Measurements from ENCODE around the gene SNX25.

DNA sequence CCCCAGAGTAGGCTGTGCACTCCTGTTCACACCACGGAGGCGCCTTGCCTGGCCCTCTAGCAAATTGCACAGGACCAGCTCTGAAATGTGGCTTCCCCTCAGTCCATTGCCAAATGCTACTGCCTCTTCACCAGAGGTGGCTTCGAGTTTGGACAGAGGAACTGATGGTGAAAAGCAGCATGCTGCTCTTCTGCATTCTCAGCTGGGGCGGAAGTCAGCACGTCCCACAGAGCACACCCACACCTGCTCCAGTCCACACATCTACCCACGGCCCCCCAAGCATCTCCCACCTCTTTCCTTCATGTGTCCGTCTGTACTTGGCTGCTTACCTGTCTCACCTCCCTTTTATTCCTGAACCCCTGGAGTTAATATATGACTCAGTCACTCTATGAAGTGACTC lies 142.8 kb downstream of the SNX25 start:
- TF ChIP-seq, protein P1, sequence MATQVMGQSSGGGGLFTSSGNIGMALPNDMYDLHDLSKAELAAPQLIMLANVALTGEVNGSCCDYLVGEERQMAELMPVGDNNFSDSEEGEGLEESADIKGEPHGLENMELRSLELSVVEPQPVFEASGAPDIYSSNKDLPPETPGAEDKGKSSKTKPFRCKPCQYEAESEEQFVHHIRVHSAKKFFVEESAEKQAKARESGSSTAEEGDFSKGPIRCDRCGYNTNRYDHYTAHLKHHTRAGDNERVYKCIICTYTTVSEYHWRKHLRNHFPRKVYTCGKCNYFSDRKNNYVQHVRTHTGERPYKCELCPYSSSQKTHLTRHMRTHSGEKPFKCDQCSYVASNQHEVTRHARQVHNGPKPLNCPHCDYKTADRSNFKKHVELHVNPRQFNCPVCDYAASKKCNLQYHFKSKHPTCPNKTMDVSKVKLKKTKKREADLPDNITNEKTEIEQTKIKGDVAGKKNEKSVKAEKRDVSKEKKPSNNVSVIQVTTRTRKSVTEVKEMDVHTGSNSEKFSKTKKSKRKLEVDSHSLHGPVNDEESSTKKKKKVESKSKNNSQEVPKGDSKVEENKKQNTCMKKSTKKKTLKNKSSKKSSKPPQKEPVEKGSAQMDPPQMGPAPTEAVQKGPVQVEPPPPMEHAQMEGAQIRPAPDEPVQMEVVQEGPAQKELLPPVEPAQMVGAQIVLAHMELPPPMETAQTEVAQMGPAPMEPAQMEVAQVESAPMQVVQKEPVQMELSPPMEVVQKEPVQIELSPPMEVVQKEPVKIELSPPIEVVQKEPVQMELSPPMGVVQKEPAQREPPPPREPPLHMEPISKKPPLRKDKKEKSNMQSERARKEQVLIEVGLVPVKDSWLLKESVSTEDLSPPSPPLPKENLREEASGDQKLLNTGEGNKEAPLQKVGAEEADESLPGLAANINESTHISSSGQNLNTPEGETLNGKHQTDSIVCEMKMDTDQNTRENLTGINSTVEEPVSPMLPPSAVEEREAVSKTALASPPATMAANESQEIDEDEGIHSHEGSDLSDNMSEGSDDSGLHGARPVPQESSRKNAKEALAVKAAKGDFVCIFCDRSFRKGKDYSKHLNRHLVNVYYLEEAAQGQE (IDR thresholded peaks at IDR 0.05; ENCODE audit: low read depth) = no peak
- TF ChIP-seq MAX (IDR thresholded peaks at IDR 0.05) (no peak), FOXM1 (IDR thresholded peaks at IDR 0.05; ENCODE audit: borderline replicate concordance, low read depth) (no peak), CEBPB (IDR thresholded peaks at IDR 0.05) (no peak), TAF1 (IDR thresholded peaks at IDR 0.05; ENCODE audit: low read depth) (no peak), EP300 (IDR thresholded peaks at IDR 0.05; ENCODE audit: borderline replicate concordance) (no peak), CREB1 (IDR thresholded peaks at IDR 0.05; ENCODE audit: low read depth) (no peak), RAD21 (IDR thresholded peaks at IDR 0.05; ENCODE audit: low read depth) (no peak), ZBTB7A (IDR thresholded peaks at IDR 0.05; ENCODE audit: low read depth) (no peak), TCF12 (IDR thresholded peaks at IDR 0.05; ENCODE audit: low read depth) (no peak), YY1 (IDR thresholded peaks at IDR 0.05; ENCODE audit: low read depth) (no peak)
- TF ChIP-seq, protein P2, sequence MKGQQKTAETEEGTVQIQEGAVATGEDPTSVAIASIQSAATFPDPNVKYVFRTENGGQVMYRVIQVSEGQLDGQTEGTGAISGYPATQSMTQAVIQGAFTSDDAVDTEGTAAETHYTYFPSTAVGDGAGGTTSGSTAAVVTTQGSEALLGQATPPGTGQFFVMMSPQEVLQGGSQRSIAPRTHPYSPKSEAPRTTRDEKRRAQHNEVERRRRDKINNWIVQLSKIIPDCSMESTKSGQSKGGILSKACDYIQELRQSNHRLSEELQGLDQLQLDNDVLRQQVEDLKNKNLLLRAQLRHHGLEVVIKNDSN (IDR thresholded peaks at IDR 0.05) = no peak

Data from Ishikawa (cell line).